ENCODE results near the gene PRMT5. TPM values are rescaled to one million over a fixed set of nuclear protein-coding genes. Genes with fewer than 3 reads are reported as not detected.
"Not testable (repeated sequence)": the region's sequence is repeated elsewhere in the genome, so short reads cannot be mapped to it uniquely, and the experiment has no call there.

Gene PRMT5
- total RNA-seq, 1 experiment from 2014 or later, result 101 TPM

- Histone ChIP-seq H3K79me2 (ENCODE audit: low read length) (peaks cover 49% of the 10 kb centered on the region), H3K9ac (ENCODE audit: low read length) (peak within 1 kb of the TSS; percentile 81), H2AFZ (ENCODE audit: low read length) (peak within 1 kb of the TSS; percentile 88), H3K4me2 (ENCODE audit: low read length) (peak within 1 kb of the TSS; percentile 97), H3F3A (ENCODE audit: low read length, unreplicated experiment) (no peaks in the 10 kb centered on the region), H3K9me2 (replicated peaks; ENCODE audit: low read length) (no peaks in the 10 kb centered on the region), H3K36me3 (ENCODE audit: low read depth, low read length) (peaks cover 39% of the 10 kb centered on the region), H3K4me3 (ENCODE audit: low read length) (peak within 1 kb of the TSS; percentile 97), H3K4me1 (ENCODE audit: insufficient read depth, low read length) (peaks cover 39% of the 10 kb centered on the region), H3K27me3 (ENCODE audit: low read length) (no peaks in the 10 kb centered on the region), H3K27ac (ENCODE audit: low read length) (peak within 1 kb of the TSS; percentile 80), H3K9me3 (ENCODE audit: low read length) (no peaks in the 10 kb centered on the region), H4K20me1 (ENCODE audit: low read length) (no peaks in the 10 kb centered on the region)
- CTCF ChIA-PET, result interaction anchor here (0.6 kb wide), 1 partner anchor 11 kb away, joined by 3 read pairs; no protein-coding TSS in a partner anchor
- DNase-seq (peak; percentile 100), ATAC-seq (peak; percentile 96)
- intact Hi-C loops (cut with micrococcal nuclease), result loop anchor here (1.0 kb wide), 1 partner anchor 10 kb away; the partner anchor contains the start of gene PRMT5
- no peak for TF ChIP-seq EZH2phosphoT487 (IDR thresholded peaks at IDR 0.05; ENCODE audit: borderline replicate concordance, low read length)
- no TSS peak for BruUV-seq (replicated peaks)
- POLR2A ChIA-PET (ENCODE audit: unreplicated experiment), result interaction anchor here (0.5 kb wide), 1 partner anchor 137 kb away, joined by 3 read pairs; no protein-coding TSS in a partner anchor
These were observed 10.2 kb downstream of the PRMT5 start, which contains the start of gene RBM23 for GRCh38 chr14:22918804-22919600. Gene RBM23 (minus strand): TSS chr14:22919149.

GRCh38 chr14:22915886-22916521 lies 13.2 kb downstream of the PRMT5 start:
- no peaks in the 10 kb centered on the region for H3F3A ChIP-seq (ENCODE audit: low read length, unreplicated experiment)
- no peak overlapping the region for H3K4me3 ChIP-seq (ENCODE audit: low read length)
- intact Hi-C loops (cut with micrococcal nuclease), result no loop called here
- H2AFZ ChIP-seq (ENCODE audit: low read length), result no peak overlapping the region
- no peak overlapping the region for H3K27ac ChIP-seq (ENCODE audit: low read length)
- CTCF ChIA-PET, result no interaction called here
- POLR2A ChIA-PET (ENCODE audit: unreplicated experiment), result interaction anchor here (0.7 kb wide), 2 partner anchors 81 to 366 kb away, joined by 18 to 21 read pairs; no protein-coding TSS in a partner anchor
- no peaks in the 10 kb centered on the region for H3K9me2 ChIP-seq (replicated peaks; ENCODE audit: low read length)
- H3K27me3 ChIP-seq (ENCODE audit: low read length), result no peaks in the 10 kb centered on the region
- H3K4me1 ChIP-seq (ENCODE audit: insufficient read depth, low read length), result peaks cover 20% of the 10 kb centered on the region
- no peak for ATAC-seq
- TF ChIP-seq EZH2phosphoT487 (IDR thresholded peaks at IDR 0.05; ENCODE audit: borderline replicate concordance, low read length) (no peak), CTCF (conservative IDR thresholded peaks at IDR 0.05; ENCODE audit: low read depth, low read length) (no peak), EZH2 (IDR thresholded peaks at IDR 0.05; ENCODE audit: low read length, unreplicated experiment) (no peak)
- H4K20me1 ChIP-seq (ENCODE audit: low read length), result no peaks in the 10 kb centered on the region
- DNase-seq, result no peak
- peaks cover 20% of the 10 kb centered on the region for H3K36me3 ChIP-seq (ENCODE audit: low read depth, low read length)
- H3K9ac ChIP-seq (ENCODE audit: low read length), result no peak overlapping the region
- no peak overlapping the region for H3K4me2 ChIP-seq (ENCODE audit: low read length)
- no peaks in the 10 kb centered on the region for H3K9me3 ChIP-seq (ENCODE audit: low read length)
- no TSS peak for BruUV-seq (replicated peaks)
- H3K79me2 ChIP-seq (ENCODE audit: low read length), result peaks cover 70% of the 10 kb centered on the region

- H2AFZ ChIP-seq (ENCODE audit: low read length); BruUV-seq (replicated peaks); DNase-seq; POLR2A ChIA-PET (ENCODE audit: unreplicated experiment); H3K27ac ChIP-seq (ENCODE audit: low read length); H3F3A ChIP-seq (ENCODE audit: low read length, unreplicated experiment); H3K4me2 ChIP-seq (ENCODE audit: low read length); H3K4me3 ChIP-seq (ENCODE audit: low read length); CTCF ChIA-PET; intact Hi-C loops (cut with micrococcal nuclease); H3K27me3 ChIP-seq (ENCODE audit: low read length); H3K36me3 ChIP-seq (ENCODE audit: low read depth, low read length); H4K20me1 ChIP-seq (ENCODE audit: low read length); H3K9me3 ChIP-seq (ENCODE audit: low read length); H3K9ac ChIP-seq (ENCODE audit: low read length); H3K9me2 ChIP-seq (replicated peaks; ENCODE audit: low read length); ATAC-seq: not testable (repeated sequence)
- Histone ChIP-seq H3K79me2 (ENCODE audit: low read length) (peaks cover 73% of the 10 kb centered on the region), H3K4me1 (ENCODE audit: insufficient read depth, low read length) (peaks cover 19% of the 10 kb centered on the region)
These were observed 14.3 kb downstream of the PRMT5 start for GRCh38 chr14:22914836-22915235.
